ENCODE data around the gene ODC1. TPM values are rescaled to one million over a fixed set of nuclear protein-coding genes. Genes with fewer than 3 reads are reported as not detected.

The ODC1 gene
- total RNA-seq, 1 experiment from 2014 or later, result 231 TPM

DNA sequence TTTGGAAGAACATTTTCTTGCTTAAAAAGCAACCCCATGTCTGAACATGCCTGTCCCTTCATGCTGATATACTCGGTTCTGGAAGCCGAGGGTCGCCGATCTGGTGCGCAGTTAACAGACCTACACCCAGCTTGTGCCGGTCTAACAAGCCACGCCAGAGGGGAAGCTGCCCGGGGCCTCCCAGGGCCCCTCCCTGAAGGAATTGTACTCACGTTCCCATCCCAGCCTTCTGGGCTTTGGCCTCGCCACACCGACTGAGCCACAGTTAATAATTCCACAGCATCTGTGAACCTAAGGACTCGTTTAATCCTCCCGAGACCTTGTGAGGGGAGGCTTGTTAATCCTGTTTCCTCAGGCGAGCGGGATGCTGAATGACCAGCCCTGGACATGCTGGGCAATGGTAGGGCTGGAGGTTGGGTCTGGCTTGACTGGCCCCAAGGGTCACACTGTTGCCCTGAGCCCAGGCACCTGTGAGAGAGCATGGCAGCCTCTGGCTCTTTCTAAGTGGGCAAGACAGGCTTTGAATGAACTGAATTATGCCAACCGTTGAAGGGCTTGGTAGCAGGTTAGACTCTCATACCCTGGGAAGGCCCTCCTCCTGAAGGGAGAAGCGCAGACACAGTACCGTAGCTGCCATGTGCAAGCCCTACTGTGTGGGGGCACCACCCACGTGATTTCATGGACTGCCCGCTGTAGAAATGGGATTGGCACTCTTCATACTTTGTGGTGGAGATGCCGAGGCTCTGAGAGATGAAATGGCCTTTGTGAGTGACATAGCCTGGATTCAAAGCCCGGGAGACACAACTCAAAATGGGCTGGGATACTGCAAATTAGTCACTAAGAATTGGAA lies 27.9 kb upstream of the ODC1 start:
- TF ChIP-seq FOSL1 (IDR thresholded peaks at IDR 0.05; ENCODE audit: low read depth), result no peak
- TF ChIP-seq, protein P1, sequence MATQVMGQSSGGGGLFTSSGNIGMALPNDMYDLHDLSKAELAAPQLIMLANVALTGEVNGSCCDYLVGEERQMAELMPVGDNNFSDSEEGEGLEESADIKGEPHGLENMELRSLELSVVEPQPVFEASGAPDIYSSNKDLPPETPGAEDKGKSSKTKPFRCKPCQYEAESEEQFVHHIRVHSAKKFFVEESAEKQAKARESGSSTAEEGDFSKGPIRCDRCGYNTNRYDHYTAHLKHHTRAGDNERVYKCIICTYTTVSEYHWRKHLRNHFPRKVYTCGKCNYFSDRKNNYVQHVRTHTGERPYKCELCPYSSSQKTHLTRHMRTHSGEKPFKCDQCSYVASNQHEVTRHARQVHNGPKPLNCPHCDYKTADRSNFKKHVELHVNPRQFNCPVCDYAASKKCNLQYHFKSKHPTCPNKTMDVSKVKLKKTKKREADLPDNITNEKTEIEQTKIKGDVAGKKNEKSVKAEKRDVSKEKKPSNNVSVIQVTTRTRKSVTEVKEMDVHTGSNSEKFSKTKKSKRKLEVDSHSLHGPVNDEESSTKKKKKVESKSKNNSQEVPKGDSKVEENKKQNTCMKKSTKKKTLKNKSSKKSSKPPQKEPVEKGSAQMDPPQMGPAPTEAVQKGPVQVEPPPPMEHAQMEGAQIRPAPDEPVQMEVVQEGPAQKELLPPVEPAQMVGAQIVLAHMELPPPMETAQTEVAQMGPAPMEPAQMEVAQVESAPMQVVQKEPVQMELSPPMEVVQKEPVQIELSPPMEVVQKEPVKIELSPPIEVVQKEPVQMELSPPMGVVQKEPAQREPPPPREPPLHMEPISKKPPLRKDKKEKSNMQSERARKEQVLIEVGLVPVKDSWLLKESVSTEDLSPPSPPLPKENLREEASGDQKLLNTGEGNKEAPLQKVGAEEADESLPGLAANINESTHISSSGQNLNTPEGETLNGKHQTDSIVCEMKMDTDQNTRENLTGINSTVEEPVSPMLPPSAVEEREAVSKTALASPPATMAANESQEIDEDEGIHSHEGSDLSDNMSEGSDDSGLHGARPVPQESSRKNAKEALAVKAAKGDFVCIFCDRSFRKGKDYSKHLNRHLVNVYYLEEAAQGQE (IDR thresholded peaks at IDR 0.05; ENCODE audit: low read depth), result no peak
- TF ChIP-seq, protein P2, sequence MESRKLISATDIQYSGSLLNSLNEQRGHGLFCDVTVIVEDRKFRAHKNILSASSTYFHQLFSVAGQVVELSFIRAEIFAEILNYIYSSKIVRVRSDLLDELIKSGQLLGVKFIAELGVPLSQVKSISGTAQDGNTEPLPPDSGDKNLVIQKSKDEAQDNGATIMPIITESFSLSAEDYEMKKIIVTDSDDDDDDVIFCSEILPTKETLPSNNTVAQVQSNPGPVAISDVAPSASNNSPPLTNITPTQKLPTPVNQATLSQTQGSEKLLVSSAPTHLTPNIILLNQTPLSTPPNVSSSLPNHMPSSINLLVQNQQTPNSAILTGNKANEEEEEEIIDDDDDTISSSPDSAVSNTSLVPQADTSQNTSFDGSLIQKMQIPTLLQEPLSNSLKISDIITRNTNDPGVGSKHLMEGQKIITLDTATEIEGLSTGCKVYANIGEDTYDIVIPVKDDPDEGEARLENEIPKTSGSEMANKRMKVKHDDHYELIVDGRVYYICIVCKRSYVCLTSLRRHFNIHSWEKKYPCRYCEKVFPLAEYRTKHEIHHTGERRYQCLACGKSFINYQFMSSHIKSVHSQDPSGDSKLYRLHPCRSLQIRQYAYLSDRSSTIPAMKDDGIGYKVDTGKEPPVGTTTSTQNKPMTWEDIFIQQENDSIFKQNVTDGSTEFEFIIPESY (IDR thresholded peaks at IDR 0.05; ENCODE audit: extremely low read depth, insufficient replicate concordance, low read length), result no peak
- no peak for TF ChIP-seq EZH2 (IDR thresholded peaks at IDR 0.05)
- TF ChIP-seq EZH2phosphoT487 (IDR thresholded peaks at IDR 0.05; ENCODE audit: borderline replicate concordance), result no peak
- no peak for TF ChIP-seq ZNF274 (IDR thresholded peaks at IDR 0.05; ENCODE audit: low read depth, low read length)
- TF ChIP-seq, protein P3, sequence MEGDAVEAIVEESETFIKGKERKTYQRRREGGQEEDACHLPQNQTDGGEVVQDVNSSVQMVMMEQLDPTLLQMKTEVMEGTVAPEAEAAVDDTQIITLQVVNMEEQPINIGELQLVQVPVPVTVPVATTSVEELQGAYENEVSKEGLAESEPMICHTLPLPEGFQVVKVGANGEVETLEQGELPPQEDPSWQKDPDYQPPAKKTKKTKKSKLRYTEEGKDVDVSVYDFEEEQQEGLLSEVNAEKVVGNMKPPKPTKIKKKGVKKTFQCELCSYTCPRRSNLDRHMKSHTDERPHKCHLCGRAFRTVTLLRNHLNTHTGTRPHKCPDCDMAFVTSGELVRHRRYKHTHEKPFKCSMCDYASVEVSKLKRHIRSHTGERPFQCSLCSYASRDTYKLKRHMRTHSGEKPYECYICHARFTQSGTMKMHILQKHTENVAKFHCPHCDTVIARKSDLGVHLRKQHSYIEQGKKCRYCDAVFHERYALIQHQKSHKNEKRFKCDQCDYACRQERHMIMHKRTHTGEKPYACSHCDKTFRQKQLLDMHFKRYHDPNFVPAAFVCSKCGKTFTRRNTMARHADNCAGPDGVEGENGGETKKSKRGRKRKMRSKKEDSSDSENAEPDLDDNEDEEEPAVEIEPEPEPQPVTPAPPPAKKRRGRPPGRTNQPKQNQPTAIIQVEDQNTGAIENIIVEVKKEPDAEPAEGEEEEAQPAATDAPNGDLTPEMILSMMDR (IDR thresholded peaks at IDR 0.05 in 2 of 3, conservative IDR thresholded peaks at IDR 0.05 in 1 of 3; ENCODE audit: borderline replicate concordance in 1 of 3, insufficient read depth in 1 of 3, low read depth in 2 of 3, low read length in 2 of 3), result no peak
- TF ChIP-seq, protein P4, sequence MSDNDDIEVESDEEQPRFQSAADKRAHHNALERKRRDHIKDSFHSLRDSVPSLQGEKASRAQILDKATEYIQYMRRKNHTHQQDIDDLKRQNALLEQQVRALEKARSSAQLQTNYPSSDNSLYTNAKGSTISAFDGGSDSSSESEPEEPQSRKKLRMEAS (IDR thresholded peaks at IDR 0.05), result no peak
- TF ChIP-seq YY1 (IDR thresholded peaks at IDR 0.05; ENCODE audit: extremely low read depth, insufficient replicate concordance, low read depth, low read length), result no peak
- no peak for TF ChIP-seq EGR1 (IDR thresholded peaks at IDR 0.05; ENCODE audit: low read depth)
- no peak for TF ChIP-seq ELF1 (IDR thresholded peaks at IDR 0.05; ENCODE audit: borderline replicate concordance, low read depth)
- H3K4me1 ChIP-seq (ENCODE audit: control insufficient read depth in 1 of 2, insufficient read depth in 2 of 2, low read length in 2 of 2), result no peaks in the 10 kb centered on the region
- no peaks in the 10 kb centered on the region for H3K79me2 ChIP-seq (ENCODE audit: insufficient read depth, low read length)
- ChIA-PET RAD21 (ENCODE audit: low non-redundant PET in 1 of 2, low total read pairs in 2 of 2, uncharacterized antibody in 2 of 2, unreplicated experiment in 2 of 2) (no interaction called here), POLR2A (no interaction called here), CTCF (interaction anchor here (0.6 kb wide), 1 partner anchor 428 kb away, joined by 3 read pairs; no protein-coding TSS in a partner anchor)
- H3K36me3 ChIP-seq (ENCODE audit: control insufficient read depth in 1 of 2, insufficient read depth in 2 of 2, low read length in 2 of 2), result no peaks in the 10 kb centered on the region
- DNase-seq (ENCODE audit: low read depth, low spot score) (no peak), ATAC-seq (no peak)
- BruUV-seq (replicated peaks), result no TSS peak
- no peak overlapping the region for H2AFZ ChIP-seq (ENCODE audit: low read depth, low read length, poor library complexity, severe bottlenecking)
- no peak overlapping the region for H3K27ac ChIP-seq (ENCODE audit: low read depth, low read length)
- no peaks in the 10 kb centered on the region for H3K9me2 ChIP-seq (ENCODE audit: insufficient read depth)
- intact Hi-C loops (cut with micrococcal nuclease), result no loop called here
- H4K20me1 ChIP-seq (ENCODE audit: insufficient read depth), result no peaks in the 10 kb centered on the region
- H3K9ac ChIP-seq (ENCODE audit: low read length), result no peak overlapping the region
- H3K9me3 ChIP-seq (ENCODE audit: control insufficient read depth in 1 of 2, insufficient read depth in 1 of 2, low read depth in 1 of 2, low read length in 2 of 2), result no peaks in the 10 kb centered on the region
- no peak overlapping the region for H3K4me3 ChIP-seq (replicated peaks in 1 of 2; ENCODE audit: low read depth in 1 of 2, low read length in 2 of 2)
- peaks cover 7% of the 10 kb centered on the region; the same call in 1 of the 2 replicates for H3K27me3 ChIP-seq (ENCODE audit: insufficient read depth, low read length)
- H3K4me2 ChIP-seq (ENCODE audit: low read length), result no peak overlapping the region
